Cortex of kidney (tissue), 1 donor: ENCODE results near the gene RARRES1.

Experiments
- DNase-seq: peaks from one replicate; lab custom pipeline; 2025; lab: John Stamatoyannopoulos, UW

Gene RARRES1, protein sequence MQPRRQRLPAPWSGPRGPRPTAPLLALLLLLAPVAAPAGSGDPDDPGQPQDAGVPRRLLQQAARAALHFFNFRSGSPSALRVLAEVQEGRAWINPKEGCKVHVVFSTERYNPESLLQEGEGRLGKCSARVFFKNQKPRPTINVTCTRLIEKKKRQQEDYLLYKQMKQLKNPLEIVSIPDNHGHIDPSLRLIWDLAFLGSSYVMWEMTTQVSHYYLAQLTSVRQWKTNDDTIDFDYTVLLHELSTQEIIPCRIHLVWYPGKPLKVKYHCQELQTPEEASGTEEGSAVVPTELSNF

DNA sequence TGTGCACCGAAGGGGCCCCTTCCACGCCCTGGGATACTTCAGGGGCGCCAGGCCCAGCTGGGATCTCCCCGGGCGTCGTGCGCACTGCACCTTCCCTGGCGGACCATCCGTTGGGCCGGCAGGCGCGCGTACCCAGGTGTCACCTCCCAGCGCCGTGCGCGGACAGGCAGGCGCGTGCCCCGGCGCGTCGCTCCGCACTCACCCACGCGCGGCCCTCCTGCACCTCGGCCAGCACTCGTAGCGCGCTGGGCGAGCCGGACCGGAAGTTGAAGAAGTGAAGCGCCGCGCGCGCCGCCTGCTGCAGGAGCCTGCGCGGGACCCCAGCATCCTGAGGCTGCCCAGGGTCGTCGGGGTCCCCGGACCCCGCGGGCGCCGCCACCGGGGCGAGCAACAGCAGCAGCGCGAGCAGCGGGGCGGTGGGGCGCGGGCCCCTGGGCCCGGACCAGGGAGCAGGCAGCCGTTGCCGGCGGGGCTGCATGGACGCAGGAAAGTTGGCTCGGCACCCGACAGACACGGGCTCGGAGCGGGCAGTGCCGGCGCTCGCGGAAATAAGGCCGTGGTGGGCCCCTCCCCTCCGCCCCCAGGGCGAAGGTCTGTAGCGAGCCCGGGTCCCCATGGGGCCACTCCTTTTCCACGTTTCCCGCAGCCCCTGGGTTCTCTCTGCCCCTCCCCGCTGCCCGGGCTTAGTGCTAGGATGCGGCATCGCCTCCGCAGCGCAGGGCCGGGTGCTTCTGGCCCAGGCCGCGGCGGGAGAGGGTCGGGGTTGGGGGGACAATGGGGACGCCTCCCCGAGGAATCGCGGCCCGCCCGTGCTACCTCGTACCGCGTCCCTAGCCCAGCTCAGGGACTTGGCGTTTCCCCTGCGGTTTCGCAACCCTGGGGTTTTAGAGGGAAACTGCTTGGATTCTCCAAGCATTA, at the start of gene RARRES1:
Gene RARRES1 (minus strand): TSS at position 520 of the 918 bp plus-strand sequence. CDS start 42 bp downstream, at position 478.
- DNase-seq = peak; percentile 20

DNA sequence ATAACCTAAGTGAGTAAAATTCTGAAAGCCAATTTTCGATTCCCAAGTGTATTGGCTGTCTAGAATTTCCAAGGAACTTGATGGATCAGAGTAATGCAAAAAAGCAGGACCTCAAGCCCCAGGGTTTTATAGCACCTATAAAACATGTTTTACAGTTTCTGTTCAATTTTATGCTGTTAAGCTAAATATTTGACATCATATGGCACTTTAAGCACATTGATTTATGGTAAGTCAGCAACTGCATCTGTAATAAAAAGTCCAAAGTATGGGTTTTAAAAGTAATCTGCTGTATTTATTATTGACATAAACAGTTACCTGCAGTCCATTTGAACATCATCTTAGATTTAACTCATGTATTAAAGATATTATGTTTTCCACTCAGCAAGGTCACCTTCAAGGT, 49.6 kb upstream of the RARRES1 start:
- no peak for DNase-seq

DNA sequence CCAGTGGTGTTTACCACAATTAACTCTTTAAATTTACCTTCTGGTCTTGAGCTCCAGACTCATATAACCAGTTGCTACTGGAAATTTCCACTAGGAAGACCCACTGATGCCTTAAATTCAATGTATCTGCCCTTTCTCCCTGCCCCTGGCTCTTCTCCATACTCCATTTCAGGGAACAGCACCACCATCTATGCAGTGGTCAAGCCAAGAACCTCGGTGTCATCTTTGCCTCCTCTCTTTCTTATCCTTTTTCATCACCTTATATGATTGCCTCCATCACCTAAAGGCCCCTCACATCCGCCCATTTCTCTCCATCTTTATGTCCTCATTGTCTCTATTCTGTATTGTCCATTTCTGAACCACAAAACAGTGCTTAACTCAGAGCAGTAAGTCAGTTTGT, 48.9 kb upstream of the RARRES1 start:
- DNase-seq = no peak

DNA sequence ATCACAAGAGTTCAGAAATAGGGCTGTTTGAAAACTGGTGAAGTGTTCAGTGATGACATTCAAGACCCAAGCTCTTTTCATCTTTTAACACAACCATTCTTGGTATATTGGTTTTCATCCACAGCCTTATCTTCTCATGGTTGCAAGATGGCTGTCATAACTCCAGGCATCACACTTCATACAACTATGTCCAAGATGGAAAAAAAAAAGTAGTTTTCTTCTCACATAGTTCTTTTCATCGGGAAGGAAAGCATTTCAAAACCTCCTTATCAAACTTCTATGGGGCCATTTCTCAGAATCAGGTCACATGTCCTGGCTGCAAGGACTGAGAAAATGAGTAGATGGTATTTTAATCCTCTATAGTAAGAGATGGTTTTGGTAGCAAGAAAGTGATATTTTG, 48.5 kb upstream of the RARRES1 start:
- DNase-seq = no peak

DNA sequence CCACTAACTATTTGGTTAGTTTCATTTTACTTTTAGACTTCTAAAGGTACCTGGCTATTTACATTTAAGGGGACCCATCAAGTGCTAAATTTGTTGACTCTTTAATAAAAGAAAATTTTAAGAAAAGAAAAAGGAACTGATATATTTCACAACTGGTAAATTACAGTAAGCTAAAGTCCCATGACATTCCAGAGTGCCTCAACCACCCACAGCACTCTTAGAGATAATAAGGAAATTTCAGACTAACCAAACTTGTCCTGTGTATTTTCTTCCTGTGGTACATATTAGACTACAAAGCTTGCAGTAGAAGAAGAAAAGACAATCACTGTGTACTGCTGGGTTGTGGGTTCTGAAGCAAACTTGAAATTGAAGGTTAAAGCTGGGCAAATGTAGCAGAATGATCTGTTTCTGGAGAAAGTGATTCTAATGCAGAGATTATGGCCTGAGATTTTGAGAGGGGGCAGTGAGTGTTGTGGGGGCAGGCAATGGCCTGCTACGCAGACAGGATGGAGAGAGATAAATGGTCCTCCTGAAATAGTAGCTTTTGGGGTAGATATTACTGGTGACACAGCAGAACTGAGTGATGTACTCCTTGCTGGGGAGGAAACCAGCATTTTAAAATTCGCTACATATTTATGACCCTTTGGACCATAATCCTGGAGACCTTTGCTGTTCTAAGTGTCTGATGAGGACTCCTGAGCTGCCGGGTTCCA, 45.1 kb upstream of the RARRES1 start:
- DNase-seq = no peak

DNA sequence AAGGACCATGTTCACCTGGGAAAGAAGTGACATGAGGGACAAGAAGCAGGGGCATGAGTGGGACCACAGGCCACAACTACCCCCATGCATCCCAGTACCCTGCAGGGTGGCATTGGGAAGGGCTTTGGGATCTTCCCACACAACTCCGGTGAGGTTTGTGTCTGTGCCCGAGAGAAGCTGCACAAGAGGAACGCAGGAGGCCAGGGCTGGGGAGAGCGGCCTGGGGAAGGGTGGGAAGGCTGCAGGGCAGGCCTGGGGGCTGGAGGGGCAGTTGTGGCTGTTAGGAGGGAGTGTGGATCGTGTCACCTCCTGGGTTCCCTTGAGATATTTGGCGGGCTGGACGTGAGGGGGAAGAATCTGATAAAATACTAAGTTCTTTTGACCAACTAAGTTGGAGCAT, 44.3 kb upstream of the RARRES1 start:
- DNase-seq = no peak

DNA sequence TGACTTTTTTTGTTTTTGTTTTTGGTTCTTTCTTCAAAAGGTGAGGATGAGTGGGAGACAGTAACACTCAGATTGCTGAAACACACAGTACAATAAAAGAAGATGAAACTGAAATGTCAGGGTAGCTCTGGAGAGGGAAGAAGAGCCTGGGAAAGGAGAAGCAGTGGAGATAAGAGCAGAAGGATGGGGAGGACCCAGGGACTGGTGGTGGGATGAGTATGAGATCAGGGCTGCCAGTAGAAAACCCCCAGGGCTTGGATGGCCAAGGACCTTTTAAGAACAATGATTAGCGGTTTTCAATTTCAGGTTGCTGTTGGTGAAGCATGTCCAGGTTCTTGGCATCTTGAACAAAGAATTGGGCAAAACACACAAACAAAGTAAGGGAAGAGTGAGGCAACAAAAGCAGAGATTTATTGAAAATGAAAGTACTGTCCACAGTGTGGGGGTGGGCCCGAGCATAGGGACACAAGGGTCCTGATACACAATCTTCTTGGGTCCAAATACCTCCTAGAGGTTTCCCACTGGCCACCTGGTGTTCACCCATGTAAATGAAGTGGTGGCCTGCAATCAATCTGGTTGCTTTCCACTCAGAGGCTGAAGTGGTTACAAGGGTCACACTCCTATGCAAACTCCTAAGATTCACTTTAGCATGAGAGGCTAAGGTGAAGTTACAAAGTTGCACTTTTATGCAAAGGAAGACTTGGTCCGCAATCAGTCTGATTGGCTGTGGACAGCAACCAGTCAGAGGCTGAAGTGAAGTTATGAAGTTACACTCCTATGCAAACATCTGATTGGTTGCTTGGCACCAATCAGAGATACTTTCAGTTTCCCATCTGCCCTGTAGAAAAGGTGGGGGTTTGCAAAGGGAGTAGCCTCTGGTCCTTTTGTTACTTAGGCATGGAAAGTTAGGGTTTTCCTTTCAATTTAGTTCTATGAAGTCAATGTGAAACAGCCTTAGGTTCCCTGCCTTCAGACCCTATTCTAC, 43.5 kb upstream of the RARRES1 start:
- DNase-seq = no peak

DNA sequence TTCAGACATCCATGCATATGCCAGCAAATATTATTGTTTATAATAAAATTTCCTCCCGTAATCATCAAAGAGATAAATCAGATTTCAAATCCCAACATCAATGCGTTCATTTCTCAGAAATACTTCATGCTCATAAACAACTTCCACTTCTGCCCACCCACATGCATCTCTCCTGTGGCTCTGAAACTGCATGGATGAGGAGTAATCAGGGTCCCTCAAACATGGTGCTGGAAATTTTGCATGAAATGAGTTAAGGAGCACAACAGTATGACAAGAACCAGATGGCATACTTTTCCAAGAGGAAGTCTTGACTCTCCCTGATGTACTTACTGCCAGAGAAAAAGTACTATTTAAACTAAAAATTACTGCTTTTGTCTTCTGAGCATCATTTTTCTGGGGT, 42.7 kb upstream of the RARRES1 start:
- DNase-seq = no peak

DNA sequence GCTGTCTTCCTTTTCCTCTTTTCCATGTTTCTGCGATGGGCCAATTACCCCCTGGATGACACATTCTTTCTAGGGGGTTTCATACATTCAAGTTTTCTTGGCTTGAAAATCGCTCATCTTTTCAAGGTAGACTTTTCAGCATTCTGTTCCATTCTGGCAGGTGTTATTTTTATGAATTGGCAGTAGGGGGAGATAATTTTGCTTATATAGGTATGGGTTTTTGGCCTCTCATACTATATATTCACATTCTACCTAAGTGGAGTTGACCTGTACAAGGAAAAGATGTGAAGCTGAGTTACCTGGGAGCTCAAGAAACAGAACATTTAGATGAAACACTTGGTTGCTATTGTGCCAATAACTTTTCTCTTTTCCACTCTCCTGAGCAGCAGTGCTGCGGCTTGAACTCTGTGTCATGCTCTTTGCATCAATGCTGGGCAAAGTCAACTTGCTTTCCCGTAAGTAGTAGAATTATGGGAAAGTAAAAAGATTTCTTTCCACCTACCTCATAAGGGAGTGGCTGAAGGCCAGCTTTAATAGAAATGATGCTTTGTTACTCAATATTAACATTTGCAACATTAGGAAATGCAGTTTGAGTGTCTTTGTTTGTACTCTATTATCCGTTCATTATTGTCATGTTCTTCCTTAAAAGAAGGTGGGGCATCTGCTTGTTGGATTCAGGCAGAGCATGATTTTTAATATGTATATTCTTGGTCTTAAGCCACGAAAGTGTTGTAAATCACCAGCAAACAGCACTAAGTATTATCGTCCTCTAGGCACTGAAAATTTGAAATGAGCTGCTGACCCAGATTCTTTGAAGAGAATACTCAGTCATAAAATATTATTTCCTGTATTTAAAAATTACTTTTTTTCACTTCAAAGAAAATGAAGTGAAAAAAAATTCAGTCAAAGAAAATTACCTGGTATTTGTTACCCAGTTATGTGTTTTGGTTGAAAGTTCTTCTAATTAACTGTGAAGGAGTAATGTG, 41.9 kb upstream of the RARRES1 start:
- no peak for DNase-seq

DNA sequence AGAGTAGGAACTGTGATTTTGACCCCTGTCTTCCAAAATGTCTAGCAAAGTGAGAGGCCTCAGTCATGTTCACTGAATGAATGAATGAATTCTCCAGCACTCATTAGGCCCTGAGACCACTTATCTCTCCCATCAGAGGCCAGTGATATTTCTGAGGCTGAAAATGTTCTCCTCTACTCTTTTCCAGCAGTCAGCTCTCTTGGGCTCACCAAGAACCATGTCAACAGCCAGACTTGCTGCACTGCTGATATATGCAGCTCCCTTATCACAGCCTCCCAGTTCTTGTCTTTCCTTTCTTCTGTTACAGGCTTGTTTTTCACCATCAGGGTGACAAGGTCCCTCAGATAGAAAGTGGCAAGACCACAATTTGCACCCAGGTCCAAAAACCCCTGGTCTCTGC, 40.9 kb upstream of the RARRES1 start:
- DNase-seq = no peak

DNA sequence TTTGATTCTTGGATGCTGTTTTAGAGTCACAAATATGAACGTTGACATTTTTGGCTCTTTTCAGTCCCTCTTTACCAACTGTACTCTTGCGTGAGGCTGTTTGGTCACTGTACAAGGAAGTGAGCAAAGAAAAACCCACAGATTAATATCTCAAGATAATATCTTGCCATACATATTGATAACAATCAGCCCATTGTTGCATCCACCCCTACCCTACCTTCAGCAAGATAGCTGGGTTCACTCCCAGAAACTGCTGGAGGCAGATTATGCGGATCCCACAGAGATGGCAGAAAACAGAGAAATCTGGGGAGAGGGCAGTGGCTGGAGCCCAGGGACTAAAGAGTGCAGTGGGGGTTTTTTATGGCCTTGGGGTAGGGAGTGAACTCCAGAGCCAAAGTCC, 39.7 kb upstream of the RARRES1 start:
- DNase-seq = no peak

DNA sequence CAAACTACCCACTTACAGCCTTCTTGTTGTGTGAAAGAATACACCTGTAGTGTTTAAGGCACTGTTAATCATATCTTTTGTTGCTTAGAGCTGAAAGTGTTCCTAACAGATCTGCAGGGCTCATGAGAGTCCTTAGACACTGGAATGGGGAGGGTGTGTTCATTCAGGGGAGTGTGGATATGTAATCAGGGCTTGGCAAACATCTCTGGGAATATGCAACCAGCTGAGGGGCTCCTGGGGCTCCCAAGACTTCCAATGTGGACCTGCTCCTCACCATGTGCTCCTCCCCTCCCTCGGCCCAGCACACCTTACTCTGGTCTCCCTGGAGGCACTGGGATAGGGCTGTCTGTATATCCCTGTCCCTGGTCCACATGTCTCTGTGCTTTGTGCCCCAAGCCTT, 39.3 kb upstream of the RARRES1 start:
- no peak for DNase-seq

DNA sequence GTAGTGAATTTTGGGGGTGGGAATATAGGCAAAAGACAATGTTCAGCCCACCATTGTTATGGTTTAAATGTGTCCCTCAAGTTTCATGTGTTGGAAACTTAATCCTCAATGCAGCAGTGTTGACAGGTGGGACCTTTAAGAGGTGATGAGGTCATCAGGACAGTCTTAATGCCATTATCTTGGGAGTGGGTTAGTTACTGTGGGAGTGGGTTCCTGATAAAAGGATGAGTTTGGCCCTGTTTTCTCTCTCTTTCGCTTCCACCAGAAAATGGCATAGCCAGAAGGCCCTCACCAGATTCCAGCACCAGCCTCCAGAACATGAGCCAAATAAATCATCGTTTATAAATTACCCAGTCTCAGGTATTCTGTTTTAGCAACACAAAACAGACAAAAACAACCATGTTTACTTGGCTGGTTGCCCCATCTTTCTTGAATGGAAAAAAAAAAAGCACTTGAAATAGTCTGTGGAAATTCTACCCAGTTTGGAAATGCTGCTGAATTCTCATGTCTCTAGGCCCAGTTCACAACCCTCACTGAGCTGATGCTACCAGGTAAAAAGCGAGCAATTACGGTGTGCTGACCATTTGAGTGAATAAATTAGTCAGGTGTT, 38.6 kb upstream of the RARRES1 start:
- DNase-seq = no peak

DNA sequence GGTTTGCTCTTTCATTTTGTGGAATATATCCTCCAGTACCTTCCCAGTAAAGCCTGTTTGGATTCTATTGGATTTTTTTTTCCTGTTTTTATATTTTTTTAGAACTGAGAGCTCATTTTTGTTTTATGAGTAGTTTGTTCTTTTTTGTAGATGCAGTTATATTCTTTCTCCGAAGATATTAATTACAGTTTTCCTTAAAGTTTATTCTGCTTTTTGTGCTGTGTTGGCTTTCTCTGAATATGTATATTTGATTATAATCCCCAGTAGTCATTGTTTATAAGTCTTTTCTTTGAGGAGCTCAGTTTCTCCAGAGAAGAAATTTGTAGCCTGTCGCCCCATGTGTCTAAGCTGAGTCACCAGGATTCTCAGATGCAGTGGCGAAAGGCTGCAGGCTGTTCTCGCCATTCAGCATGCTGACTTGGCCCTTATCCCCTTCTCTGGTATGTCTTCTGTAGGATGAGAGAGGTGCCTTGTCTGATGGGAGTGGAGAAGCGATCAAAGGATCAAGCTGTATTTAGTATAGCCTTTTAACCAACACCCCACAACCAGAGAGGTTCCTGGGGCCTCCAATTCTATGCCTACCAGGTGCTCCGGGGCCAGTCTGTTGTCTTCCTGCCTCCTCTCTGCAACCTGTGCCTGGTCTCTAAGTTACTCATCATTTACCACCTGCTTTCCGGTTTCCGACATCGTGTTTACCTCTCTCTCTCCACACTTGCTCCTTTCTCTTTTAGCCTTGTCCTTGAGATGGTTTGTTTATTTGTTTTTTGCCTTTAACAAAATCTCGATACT, 37.9 kb upstream of the RARRES1 start:
- no peak for DNase-seq

DNA sequence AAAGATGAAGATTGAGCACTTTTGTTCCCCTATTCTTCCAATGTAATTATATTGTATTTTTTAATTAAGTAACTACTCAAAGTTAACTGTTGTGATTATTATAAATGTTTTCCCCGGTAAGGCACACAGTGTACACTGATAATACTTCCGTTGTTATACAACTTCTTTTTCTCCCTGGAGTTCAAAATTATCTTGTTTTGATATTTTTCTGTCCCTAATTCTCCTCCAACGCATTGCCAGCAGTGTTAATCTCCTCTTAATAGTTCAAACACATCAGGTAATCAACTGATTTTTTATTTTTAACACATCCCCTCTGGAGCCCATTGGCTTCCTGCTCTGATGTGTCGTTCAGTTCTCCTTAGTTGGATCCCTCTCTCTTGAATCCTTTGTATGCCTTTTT, 37.3 kb upstream of the RARRES1 start:
- no peak for DNase-seq

DNA sequence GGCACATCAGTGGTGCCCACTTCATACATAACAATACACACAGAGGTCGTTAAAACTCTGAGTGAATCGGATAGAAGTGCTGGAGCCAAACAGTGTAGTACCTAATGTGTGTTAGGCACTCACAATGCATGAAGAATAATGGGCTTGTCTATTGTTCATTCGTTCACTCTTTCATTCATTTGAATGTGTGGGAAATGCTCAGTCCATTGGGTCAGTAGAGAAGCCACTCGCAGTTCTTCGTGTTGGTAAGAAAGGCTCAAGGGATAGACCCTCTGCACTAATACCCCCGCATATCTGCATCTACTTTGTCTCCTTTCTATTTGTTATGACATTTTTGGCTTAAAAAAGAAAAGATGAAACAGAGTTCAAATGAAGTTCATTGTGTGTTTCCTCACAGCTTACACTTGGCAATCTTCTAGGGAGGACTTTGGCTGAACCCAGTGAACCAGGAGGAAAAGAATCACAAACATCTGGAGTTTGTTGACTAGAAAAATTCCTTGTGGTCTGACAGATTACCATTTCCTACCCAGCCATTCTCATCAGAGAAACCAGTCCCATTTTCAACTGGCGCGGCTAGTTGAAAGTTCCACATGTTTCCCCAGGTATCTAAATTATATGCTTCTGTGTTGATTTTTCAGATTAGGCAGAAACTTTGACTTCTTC, 36.8 kb upstream of the RARRES1 start:
- DNase-seq = no peak

DNA sequence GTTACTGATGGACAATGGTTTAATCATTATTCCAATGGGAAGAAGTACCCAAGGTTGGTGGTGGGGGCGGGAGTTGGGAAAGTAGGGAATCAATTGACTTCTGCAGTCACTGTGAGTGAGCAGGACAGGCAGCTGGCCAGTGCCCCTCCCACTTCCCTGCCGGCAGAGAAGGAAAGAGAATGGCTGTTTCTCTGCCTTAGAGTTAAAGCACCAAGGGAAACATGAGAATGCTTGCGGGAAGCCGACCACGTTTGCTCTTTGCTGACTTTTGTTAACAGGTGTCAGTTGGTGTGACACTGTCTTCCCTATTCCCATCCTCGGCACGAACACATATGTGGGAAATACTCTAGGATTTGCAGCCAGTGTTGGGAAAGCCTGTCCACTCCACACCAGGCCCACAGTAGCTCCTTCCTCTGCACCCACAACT, 36.1 kb upstream of the RARRES1 start:
- no peak for DNase-seq

DNA sequence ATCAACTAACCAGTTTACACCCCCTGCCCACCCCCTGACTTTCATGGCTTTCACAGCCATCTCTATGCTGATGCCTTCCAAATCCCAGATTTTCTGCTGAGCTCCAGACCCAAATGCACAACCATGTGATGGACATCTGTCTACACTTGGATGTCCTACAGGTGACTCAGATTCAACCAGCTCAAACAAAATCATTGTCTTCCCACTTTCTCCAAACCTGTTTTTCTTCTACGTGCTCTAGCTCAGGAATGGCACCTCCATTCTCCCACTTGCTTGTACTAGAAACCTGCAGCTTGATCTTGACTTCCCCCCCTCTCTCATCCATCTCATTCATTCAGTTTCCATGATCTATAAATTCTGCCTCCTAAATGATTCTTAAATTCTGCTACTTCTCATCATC, 34.1 kb upstream of the RARRES1 start:
- DNase-seq = no peak
